Mucosa of stomach (tissue), 1 donor: ENCODE measurements around the gene CR2.

Experiments
- H3K27me3 ChIP-seq: one replicate; pipeline ENCODE4 v1.7.0; 2013; ENCODE audit warnings: mild to moderate bottlenecking, low read length; ENCODE audit not compliant: control insufficient read depth, insufficient read depth
- H3K36me3 ChIP-seq: one replicate; pipeline ENCODE4 v1.7.0; 2013; ENCODE audit warnings: low read length; ENCODE audit not compliant: control insufficient read depth, insufficient read depth
- H3K4me1 ChIP-seq: one replicate; pipeline ENCODE4 v1.7.0; 2013; ENCODE audit warnings: mild to moderate bottlenecking, low read length; ENCODE audit not compliant: control insufficient read depth, insufficient read depth
- H3K4me3 ChIP-seq: one replicate; pipeline ENCODE4 v1.7.0; 2013; ENCODE audit warnings: low read length
- H3K9ac ChIP-seq: one replicate; pipeline ENCODE4 v1.7.0; 2013; ENCODE audit warnings: mild to moderate bottlenecking, low read length, moderate library complexity
- H3K9me3 ChIP-seq: one replicate; pipeline ENCODE4 v1.7.0; 2013; ENCODE audit warnings: mild to moderate bottlenecking, low read length, moderate library complexity; ENCODE audit not compliant: control insufficient read depth
- donor health status: Pancreatic carcinoma.

CR2 gene

DNA sequence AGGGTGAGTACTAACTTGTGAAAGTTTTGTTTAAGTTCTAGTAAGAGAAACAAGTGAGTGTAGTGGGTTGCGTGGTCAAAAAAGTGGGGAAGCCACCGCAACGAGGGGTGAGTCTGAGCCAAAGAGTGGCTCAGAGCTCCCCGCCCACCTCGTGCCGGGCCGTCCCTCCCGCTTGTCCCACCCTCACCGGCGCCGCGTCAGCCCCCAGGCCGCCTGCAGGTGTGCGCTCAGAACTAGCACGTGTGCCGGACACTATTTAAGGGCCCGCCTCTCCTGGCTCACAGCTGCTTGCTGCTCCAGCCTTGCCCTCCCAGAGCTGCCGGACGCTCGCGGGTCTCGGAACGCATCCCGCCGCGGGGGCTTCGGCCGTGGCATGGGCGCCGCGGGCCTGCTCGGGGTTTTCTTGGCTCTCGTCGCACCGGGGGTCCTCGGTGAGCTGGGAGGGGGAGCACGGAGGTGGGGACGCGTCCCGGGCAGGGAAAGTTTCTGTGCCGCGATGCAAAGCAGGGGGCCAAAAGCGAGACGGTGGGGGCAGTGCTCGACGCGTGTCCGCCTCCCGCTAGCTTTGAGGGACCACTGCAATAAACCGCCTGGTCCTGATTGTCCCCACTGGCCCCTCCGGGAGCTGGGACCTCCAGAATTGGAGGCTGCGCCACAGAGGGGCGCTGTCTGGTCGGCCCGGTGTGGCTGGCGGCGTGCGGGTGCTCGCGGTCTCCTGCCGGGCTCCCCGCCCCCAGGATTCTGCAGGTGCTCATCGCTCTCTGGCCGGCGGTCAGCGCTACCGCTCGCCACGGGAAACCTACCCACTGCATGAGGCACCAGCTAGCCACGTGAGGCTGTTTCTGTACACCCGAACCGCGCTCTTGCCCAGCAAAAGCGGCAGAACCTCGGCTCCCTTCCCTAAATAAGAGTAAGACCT lies at the start of gene CR2:
Gene CR2, plus strand, starts transcription at position 283 of the 919 bp plus-strand sequence. Its CDS starts 91 bp downstream, at position 374.
- H3K9me3 ChIP-seq: no peaks in the 10 kb centered on the region
- H3K4me1 ChIP-seq: peaks cover 12% of the 10 kb centered on the region
- peaks cover 51% of the 10 kb centered on the region for H3K27me3 ChIP-seq
- H3K9ac ChIP-seq: no peak within 1 kb of the TSS
- peak within 1 kb of the TSS; percentile 25 for H3K4me3 ChIP-seq
- H3K36me3 ChIP-seq: no peaks in the 10 kb centered on the region

DNA sequence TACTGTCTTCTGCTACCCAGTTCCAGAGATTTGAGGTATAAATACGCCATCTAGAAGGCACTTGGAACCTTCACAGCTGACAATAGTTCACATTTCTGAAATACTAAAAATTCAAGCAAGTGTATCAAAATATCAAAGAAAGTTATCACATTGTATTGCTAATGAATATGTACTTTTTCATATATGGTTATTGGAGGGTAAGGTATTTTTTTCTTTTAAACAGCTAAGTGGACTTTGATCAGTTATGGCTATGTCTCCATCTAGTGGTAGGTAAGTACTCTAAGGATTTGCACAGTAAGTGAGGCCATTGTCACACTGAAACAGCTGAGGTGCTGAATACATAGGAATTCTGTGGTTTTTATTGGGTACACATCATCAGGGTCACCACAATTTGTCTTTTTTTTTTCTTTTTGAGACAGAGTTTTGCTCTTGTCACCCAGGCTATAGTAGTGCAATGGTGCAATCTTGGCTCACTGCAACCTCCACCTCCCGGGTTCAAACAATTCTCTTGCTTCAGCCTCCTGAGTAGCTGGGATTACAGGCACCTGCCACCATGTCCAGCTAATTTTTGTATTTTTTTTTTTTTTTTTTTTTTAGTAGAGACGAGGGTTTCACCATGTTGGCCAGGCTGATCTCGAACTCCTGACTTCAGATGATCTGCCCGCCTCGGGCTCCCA lies 49.1 kb upstream of the CR2 start:
- no peaks in the 10 kb centered on the region for H3K9me3 ChIP-seq
- H3K27me3 ChIP-seq: no peaks in the 10 kb centered on the region

DNA sequence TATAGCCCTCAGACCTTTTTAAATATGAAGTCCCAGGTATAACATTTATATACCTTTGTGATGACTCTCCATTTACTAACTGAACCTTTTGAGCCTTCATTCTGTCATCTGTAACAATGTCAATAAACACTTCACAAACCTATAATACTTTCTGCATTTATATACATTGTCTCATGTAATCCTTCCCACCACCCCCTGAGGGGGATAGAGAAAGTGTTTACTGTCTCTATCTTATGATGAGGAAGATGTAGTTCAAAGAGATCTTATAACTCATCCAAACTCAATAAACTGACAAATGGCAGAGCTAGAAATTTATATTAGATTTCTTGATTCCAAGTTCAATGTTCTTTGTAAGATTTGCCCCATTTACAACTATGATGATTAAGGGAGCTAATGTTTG lies 48.3 kb upstream of the CR2 start:
- Histone ChIP-seq H3K4me3 (no peak overlapping the region), H3K27me3 (no peaks in the 10 kb centered on the region), H3K4me1 (no peaks in the 10 kb centered on the region), H3K36me3 (no peaks in the 10 kb centered on the region), H3K9ac (no peak overlapping the region), H3K9me3 (no peaks in the 10 kb centered on the region)

More for the DNA sequence above, 49.1 kb upstream of the CR2 start:
- H3K4me1 ChIP-seq: no peaks in the 10 kb centered on the region
- no peak overlapping the region for H3K9ac ChIP-seq
- H3K36me3 ChIP-seq: no peaks in the 10 kb centered on the region
- H3K4me3 ChIP-seq: no peak overlapping the region

DNA sequence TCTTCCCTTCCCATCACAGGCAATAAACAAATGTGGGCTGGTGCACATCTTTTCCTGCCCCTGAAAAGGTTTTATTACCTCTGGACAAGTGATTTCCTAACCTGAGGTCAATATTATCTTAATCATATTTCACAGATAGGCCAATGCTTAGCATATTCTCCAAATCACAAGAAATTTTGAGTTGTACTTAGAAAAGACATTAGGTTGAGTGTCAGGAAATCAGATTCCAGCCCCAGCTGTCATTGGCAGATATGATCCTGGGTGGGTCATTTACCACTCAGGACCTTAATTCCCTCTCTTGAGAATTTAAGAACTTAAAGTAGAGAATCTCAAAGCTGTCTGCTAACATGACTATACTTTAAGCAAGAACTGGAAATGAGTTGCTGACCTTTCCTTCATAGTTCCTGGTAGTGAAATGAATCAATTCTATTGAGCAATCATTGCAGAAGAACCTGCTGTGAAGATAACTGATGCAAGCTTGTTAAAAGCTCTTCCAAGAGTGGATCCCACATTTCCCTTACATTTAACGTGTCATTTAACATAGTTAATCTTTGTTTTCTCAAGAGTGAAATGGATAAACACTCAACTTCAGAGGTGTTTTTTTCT lies 46.4 kb upstream of the CR2 start:
- Histone ChIP-seq H3K4me3 (no peak overlapping the region), H3K9ac (no peak overlapping the region), H3K36me3 (no peaks in the 10 kb centered on the region), H3K27me3 (no peaks in the 10 kb centered on the region), H3K4me1 (no peaks in the 10 kb centered on the region), H3K9me3 (no peaks in the 10 kb centered on the region)

DNA sequence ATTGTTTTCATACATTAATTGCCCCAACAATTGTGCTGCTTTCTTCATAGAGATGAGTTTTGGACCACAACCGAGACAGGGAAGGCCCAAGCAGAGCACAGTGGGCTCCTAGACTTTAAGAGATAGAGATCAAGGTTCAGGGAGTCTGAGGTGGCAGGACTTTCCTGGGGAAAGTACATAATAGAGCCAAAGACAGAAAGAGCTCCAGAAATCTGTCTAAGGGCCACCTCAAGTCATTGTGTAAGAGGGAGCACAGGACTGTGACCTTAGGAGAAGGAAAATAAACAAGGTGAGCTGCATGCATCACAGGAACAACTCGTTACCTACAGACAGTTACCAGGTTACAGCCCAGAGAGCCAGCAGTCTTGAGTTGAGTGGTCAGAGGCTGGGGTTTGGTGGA lies 41.3 kb upstream of the CR2 start:
- Histone ChIP-seq H3K36me3 (no peaks in the 10 kb centered on the region), H3K27me3 (no peaks in the 10 kb centered on the region), H3K4me3 (no peak overlapping the region), H3K9ac (no peak overlapping the region), H3K9me3 (no peaks in the 10 kb centered on the region), H3K4me1 (no peaks in the 10 kb centered on the region)

DNA sequence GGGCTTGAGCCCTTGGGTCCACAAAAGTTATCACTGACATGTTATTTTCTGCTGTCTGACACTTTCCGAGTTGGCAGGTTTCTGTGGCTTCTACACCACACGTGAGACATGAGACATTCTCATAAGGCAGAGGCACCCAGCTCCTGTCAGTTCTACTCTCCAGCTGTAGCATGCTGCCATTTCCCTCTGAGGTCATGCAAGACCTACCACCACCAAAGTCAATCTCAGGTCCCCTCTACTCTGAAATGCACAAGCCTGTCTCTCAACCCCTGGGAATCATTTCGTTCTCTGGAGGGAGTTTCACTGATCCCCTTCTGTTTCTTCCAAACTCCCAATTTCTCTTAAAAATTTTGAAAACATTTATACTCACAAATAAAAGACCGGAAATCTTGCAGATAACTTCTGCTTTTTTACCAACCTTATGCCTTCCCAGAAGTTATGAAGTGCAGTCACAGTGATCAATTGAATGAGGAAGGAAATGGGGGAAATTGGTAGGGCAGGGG lies 39.5 kb upstream of the CR2 start:
- Histone ChIP-seq H3K4me1 (no peaks in the 10 kb centered on the region), H3K36me3 (no peaks in the 10 kb centered on the region), H3K27me3 (no peaks in the 10 kb centered on the region), H3K4me3 (no peak overlapping the region), H3K9me3 (no peaks in the 10 kb centered on the region), H3K9ac (no peak overlapping the region)

DNA sequence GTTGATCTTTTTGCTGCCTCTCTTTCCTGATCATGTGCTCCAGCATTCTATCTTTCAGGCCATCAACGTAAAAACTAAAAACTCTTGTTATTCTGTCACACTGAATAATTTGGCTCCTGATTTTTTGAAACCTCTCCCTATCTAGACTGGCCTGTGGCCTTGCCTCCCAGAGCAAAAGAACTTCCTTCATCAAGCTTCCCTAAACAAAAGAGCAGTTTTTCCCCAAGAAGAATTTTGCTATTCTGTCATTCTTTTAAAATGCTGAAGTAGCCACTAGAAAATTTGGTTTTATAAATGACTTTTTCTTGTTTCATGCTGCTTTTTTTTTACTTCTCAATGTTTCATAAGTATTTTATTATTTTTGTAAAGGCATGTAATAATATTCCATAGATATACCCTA lies 37.1 kb upstream of the CR2 start:
- H3K36me3 ChIP-seq: no peaks in the 10 kb centered on the region
- H3K4me3 ChIP-seq: no peak overlapping the region
- H3K9me3 ChIP-seq: no peaks in the 10 kb centered on the region
- no peaks in the 10 kb centered on the region for H3K4me1 ChIP-seq
- no peaks in the 10 kb centered on the region for H3K27me3 ChIP-seq
- no peak overlapping the region for H3K9ac ChIP-seq

DNA sequence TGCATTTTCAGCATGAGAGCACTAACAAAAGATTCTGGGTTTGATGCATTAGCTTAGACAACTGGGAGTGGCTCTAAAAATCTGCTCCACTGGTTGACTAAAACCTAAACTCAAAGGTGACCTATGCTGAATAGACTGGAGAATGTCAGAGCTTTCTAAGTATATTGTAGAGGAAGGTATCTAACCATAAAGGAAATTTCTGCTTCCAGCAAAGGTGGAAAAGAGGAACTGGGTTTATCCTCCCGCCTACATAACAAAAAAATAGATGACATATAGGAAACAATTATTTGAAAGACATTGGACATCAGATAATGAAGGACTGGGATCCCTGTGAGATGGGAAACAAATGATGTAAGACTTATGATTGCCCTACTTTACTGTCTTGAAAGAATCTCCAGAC lies 35.8 kb upstream of the CR2 start:
- no peaks in the 10 kb centered on the region for H3K36me3 ChIP-seq
- no peaks in the 10 kb centered on the region for H3K4me1 ChIP-seq
- H3K9ac ChIP-seq: no peak overlapping the region
- H3K27me3 ChIP-seq: peaks cover 10% of the 10 kb centered on the region
- no peaks in the 10 kb centered on the region for H3K9me3 ChIP-seq
- H3K4me3 ChIP-seq: no peak overlapping the region

DNA sequence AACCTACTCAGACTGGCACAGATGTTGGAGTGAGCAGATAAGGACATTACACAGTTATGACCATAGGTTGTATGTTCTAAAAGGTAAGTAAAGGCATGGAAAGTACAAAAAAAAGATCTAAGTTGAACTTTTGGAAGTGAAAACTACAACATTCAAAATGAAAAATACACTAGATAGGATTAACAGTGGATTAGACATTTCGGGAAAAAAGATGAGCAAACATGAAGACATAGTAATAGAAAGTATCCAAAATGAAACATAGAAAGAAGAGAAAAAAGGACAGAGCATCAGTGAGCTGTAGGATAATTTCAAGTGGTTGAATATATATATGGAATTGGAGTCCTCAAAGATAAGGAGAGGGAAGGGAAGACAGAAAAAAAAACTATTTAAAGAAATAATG lies 34.0 kb upstream of the CR2 start:
- Histone ChIP-seq H3K27me3 (peaks cover 25% of the 10 kb centered on the region), H3K4me3 (no peak overlapping the region), H3K9ac (no peak overlapping the region), H3K36me3 (no peaks in the 10 kb centered on the region), H3K9me3 (no peaks in the 10 kb centered on the region), H3K4me1 (no peaks in the 10 kb centered on the region)

DNA sequence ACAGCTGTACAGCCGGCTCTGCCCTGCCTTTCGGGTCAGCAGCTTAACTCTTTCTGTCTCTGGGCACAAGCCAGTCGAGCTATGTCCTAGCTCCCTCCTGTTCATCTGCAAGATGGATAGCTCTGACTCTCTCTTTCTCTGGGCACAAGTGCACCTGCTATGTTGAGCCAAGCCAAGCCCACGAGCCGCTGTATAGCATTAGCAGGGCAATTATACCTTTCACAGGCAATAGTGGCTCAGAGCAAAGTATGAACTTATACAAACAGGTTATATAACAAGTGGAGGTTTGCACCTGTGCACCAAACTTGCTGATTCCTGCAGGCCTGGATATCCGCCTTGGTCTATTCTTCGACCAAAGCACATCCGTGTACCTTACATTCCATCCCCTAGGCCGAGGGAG lies 33.0 kb upstream of the CR2 start:
- Histone ChIP-seq H3K4me3 (no peak overlapping the region), H3K36me3 (no peaks in the 10 kb centered on the region), H3K9me3 (no peaks in the 10 kb centered on the region)

DNA sequence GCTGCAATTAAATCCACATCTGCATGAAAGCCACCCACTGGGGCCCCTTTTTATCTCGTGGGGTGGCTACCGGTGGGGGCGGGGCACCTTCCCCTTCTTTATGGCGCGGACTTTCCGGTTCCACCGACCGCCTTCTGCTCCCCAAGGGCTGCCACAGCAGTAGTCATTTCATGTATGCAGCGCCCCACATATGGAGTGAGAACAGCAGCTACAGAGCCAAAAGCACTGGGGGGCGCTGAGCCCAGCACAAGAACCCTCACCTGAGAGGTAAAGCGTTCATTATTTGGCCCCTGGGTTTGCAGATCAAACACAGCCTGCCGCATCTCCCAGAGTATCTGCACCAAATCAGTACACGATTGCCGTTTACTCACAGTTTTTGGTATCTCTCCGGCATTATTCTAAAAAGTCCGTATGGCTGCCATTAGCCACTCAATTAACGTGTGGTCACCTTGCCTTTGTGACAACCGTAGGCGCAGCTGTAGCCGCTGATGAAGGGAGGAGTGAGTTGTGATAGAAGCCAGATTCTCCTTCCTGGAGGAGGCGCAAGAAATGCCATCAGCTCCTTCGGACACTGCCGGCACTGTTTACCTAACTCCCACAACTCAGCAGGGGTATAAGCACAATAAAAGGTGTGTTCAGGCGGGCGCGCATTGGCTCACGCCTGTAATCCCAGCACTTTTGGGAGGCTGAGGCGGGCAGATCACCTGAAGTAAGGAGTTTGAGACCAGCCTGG lies 30.4 kb upstream of the CR2 start:
- no peaks in the 10 kb centered on the region for H3K9me3 ChIP-seq
- H3K9ac ChIP-seq: no peak overlapping the region
- no peaks in the 10 kb centered on the region for H3K36me3 ChIP-seq
- H3K27me3 ChIP-seq: peaks cover 27% of the 10 kb centered on the region
- no peak overlapping the region for H3K4me3 ChIP-seq
- no peaks in the 10 kb centered on the region for H3K4me1 ChIP-seq

More for the DNA sequence above, 33.0 kb upstream of the CR2 start:
- no peaks in the 10 kb centered on the region for H3K4me1 ChIP-seq
- H3K9ac ChIP-seq: no peak overlapping the region
- peaks cover 27% of the 10 kb centered on the region for H3K27me3 ChIP-seq
